ENCODE results near the gene ST6GAL2.

Gene ST6GAL2

GRCh38 chr2:106885971-106886915 lies at the start of gene ST6GAL2:
ST6GAL2 (minus strand) TSS chr2:106886167; CDS start chr2:106843977, 42,190 bp downstream.
- peak; percentile 77 for DNase-seq (ENCODE audit: low spot score)

GRCh38 chr2:106932644-106933043 lies 46.7 kb upstream of the ST6GAL2 start:
- DNase-seq (ENCODE audit: low spot score) = no peak

GRCh38 chr2:106931717-106932335 lies 45.9 kb upstream of the ST6GAL2 start:
- DNase-seq (ENCODE audit: low spot score) = no peak

- DNase-seq (ENCODE audit: low spot score) = no peak
These were observed 35.5 kb upstream of the ST6GAL2 start for GRCh38 chr2:106921451-106921850.

- no peak for DNase-seq (ENCODE audit: low spot score)
These were observed 33.0 kb upstream of the ST6GAL2 start for GRCh38 chr2:106919012-106919411.

- DNase-seq (ENCODE audit: low spot score) = no peak
These were observed 18.3 kb upstream of the ST6GAL2 start for GRCh38 chr2:106904242-106904641.

- no peak for DNase-seq (ENCODE audit: low spot score)
These were observed 14.0 kb upstream of the ST6GAL2 start for GRCh38 chr2:106899786-106900530.

- no peak for DNase-seq (ENCODE audit: low spot score)
These were observed 8.6 kb upstream of the ST6GAL2 start for GRCh38 chr2:106894545-106894944.

GRCh38 chr2:106892048-106892447 lies 6.1 kb upstream of the ST6GAL2 start:
- DNase-seq (ENCODE audit: low spot score) = no peak

GRCh38 chr2:106890606-106891005 lies 4.6 kb upstream of the ST6GAL2 start:
- no peak for DNase-seq (ENCODE audit: low spot score)

GRCh38 chr2:106886916-106887758 lies 1.2 kb upstream of the ST6GAL2 start:
- DNase-seq (ENCODE audit: low spot score) = no peak

- DNase-seq (ENCODE audit: low spot score) = no peak
These were observed 638 bp downstream of the ST6GAL2 start for GRCh38 chr2:106885329-106885728.

- no peak for DNase-seq (ENCODE audit: low spot score)
These were observed 3.3 kb downstream of the ST6GAL2 start for GRCh38 chr2:106882673-106883072.

GRCh38 chr2:106878206-106878605 lies 7.8 kb downstream of the ST6GAL2 start:
- no peak for DNase-seq (ENCODE audit: low spot score)

GRCh38 chr2:106876699-106877098 lies 9.3 kb downstream of the ST6GAL2 start:
- DNase-seq (ENCODE audit: low spot score) = no peak

GRCh38 chr2:106869512-106870275 lies 16.3 kb downstream of the ST6GAL2 start:
- no peak for DNase-seq (ENCODE audit: low spot score)

GRCh38 chr2:106868275-106868674 lies 17.7 kb downstream of the ST6GAL2 start:
- no peak for DNase-seq (ENCODE audit: low spot score)

GRCh38 chr2:106867196-106867953 lies 18.6 kb downstream of the ST6GAL2 start:
- peak; percentile 60 for DNase-seq (ENCODE audit: low spot score)

GRCh38 chr2:106866641-106867040 lies 19.3 kb downstream of the ST6GAL2 start:
- no peak for DNase-seq (ENCODE audit: low spot score)

- no peak for DNase-seq (ENCODE audit: low spot score)
These were observed 21.9 kb downstream of the ST6GAL2 start for GRCh38 chr2:106864051-106864450.
